GM23248 (cell line): ENCODE data around the gene DNAJA4. TPM values are rescaled to one million over a fixed set of nuclear protein-coding genes. Genes with fewer than 3 reads are reported as not detected.

Experiments used
- DNase-seq: peaks from one replicate; pipeline ENCODE4 v3.0.0-alpha.2; 2015
- H2AFZ ChIP-seq: fragments of 200-600 bp; sonication (generic); 2 replicates; pipeline ENCODE4 v1.6.1; 2016; ENCODE audit warnings: antibody characterized with exemption
- H3F3A ChIP-seq: fragments of 200-600 bp; sonication (generic); 2 replicates; pipeline ENCODE4 v1.6.1; 2016; ENCODE audit warnings: mild to moderate bottlenecking, antibody characterized with exemption, mixed run types; ENCODE audit not compliant: insufficient read depth
- H3K27ac ChIP-seq: fragments of 200-600 bp; sonication (generic); 2 replicates; pipeline ENCODE4 v1.5.1; 2016; ENCODE audit warnings: mild to moderate bottlenecking
- H3K27me3 ChIP-seq: fragments of 200-600 bp; sonication (generic); replicated peaks from 2 replicates; pipeline ENCODE4 v1.6.1; 2016; ENCODE audit warnings: mild to moderate bottlenecking; ENCODE audit not compliant: insufficient read depth
- H3K36me3 ChIP-seq: fragments of 200-600 bp; sonication (generic); 2 replicates; pipeline ENCODE4 v1.6.1; 2016; ENCODE audit warnings: low read depth, mild to moderate bottlenecking
- H3K4me1 ChIP-seq: fragments of 200-600 bp; sonication (generic); 2 replicates; pipeline ENCODE4 v1.6.1; 2016; ENCODE audit warnings: mild to moderate bottlenecking; ENCODE audit not compliant: insufficient read depth
- H3K4me2 ChIP-seq: fragments of 200-600 bp; sonication (generic); one replicate; pipeline ENCODE4 v1.6.1; 2016; ENCODE audit warnings: mild to moderate bottlenecking; ENCODE audit not compliant: unreplicated experiment
- H3K4me3 ChIP-seq: fragments of 200-600 bp; sonication (generic); 2 replicates; pipeline ENCODE4 v1.5.1; 2016; ENCODE audit warnings: mild to moderate bottlenecking
- H3K79me2 ChIP-seq: fragments of 200-600 bp; sonication (generic); 2 replicates; pipeline ENCODE4 v1.6.1; 2016; ENCODE audit warnings: mild to moderate bottlenecking; ENCODE audit not compliant: insufficient read depth
- H3K9ac ChIP-seq: fragments of 200-600 bp; sonication (generic); 2 replicates; pipeline ENCODE4 v1.6.1; 2016; ENCODE audit warnings: mild to moderate bottlenecking
- H3K9me2 ChIP-seq: fragments of 200-600 bp; sonication (generic); 2 replicates; pipeline ENCODE4 v1.6.1; 2016; ENCODE audit warnings: mixed run types, mild to moderate bottlenecking, moderate library complexity; ENCODE audit not compliant: insufficient read depth
- H3K9me3 ChIP-seq: fragments of 200-600 bp; sonication (generic); one replicate; pipeline ENCODE4 v1.6.1; 2017; ENCODE audit warnings: low read depth
- H4K20me1 ChIP-seq: fragments of 200-600 bp; sonication (generic); 2 replicates; pipeline ENCODE4 v1.6.0; 2016; ENCODE audit not compliant: insufficient read depth
- EZH2 ChIP-seq: fragments of 200-600 bp; sonication (generic); IDR thresholded peaks from 2 replicates; pipeline ENCODE4 v1.6.1; 2018; ENCODE audit warnings: antibody characterized with exemption, mild to moderate bottlenecking; ENCODE audit not compliant: insufficient read depth, poor library complexity, severe bottlenecking
- EZH2phosphoT487 ChIP-seq: fragments of 200-600 bp; sonication (generic); IDR thresholded peaks from 2 replicates; pipeline ENCODE4 v1.6.1; 2018; ENCODE audit warnings: antibody characterized with exemption, moderate library complexity, mild to moderate bottlenecking, low read depth; ENCODE audit not compliant: insufficient read depth
- WGBS, 2 experiments: methylation state at CpG; one replicate each; pipeline ENCODE4 v1.1.6; 2015 to 2017; ENCODE audit warnings: low lambda C conversion rate in 2 of 2, low coverage in 1 of 2; ENCODE audit errors: missing lambda C conversion rate in 2 of 2; 5-methylcytosine and 5-hydroxymethylcytosine counted together
- in situ Hi-C: fragments of 300-500 bp; cut with MboI; formaldehyde crosslinking; loops from 2 replicates; pipeline ENCODE4 v1.15.0; 2020
- polyA plus RNA-seq: library from polyadenylated mRNA; unstranded; fragments of >200 nt; fragmentation: Nextera tagmentation; extraction: Ambion mirVana; gene quantifications from 2 replicates; pipeline ENCODE4 v1.2.1, GENCODE V29; 2016
- total RNA-seq: library from RNA; depleted of rRNA; stranded (reverse); fragments of >200 nt; shearing (Covaris generic); gene quantifications from 2 replicates; pipeline ENCODE4 v1.2.3, GENCODE V29; 2014

The DNAJA4 gene
- total and polyA plus RNA-seq, 2 experiments from 2014 or later, result 0.43 to 1.4 TPM

DNA sequence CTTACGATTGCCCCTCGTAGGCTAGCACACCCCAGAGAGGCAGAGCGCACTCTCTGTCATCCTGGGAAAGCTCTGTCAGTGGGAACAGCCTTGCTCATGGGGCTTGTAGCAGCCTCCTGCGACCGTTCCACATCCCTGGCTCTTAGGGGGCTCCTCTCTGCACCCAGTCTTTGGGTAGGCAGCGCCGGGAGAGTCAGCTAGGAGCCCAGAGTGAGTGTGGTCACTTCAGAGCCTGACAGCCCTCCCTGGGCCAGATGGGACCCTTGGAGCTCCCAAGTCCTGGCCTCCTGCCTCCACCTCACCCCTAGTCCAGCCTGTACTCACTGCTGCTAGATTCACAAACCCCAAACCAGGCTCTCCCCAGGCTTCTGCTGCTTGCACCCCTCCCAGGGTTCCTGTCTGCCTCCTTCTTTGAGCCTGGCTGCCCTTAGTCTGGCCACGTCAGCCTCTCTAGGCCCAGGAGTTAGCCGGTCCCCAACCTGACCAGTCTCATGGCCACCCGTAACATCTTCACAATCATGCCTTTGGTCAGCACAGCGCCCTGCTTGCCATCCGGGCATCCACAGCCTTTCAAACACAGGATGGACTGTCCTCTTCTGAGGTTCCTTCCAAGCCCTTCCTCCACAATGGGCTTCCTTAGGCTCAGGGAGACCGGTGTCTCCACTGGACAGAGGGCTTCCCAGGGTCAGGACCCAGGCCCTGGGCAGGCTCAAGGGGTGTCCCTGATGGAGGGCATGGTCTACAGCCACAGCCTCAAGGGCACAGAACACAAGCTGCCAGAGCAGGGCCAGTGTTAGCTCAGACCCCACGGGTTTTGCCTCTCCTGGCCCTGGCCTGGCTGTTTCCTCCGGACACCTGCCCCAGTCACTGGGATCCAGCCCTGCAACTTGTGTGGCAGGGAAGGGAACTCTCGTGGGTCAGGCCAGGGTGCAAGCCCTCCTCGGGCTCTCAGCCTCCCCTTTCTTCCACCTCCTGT is 34.6 kb upstream of the DNAJA4 start:
- WGBS, 2 experiments, result 62 to 64% methylated on average over 17 of the region's 17 CpGs
- Histone ChIP-seq H4K20me1 (no peaks in the 10 kb centered on the region), H3K36me3 (no peaks in the 10 kb centered on the region), H3K79me2 (no peaks in the 10 kb centered on the region), H3K27me3 (peaks cover 11% of the 10 kb centered on the region; the same call in 1 of the 2 replicates), H3K9me2 (no peaks in the 10 kb centered on the region), H3K9ac (no peak overlapping the region), H2AFZ (no peak overlapping the region), H3K9me3 (no peaks in the 10 kb centered on the region), H3K4me2 (no peak overlapping the region), H3K4me1 (0 out of 2 replicates have a peak, but pooled peaks cover 4% of the 10 kb centered on the region), H3F3A (no peaks in the 10 kb centered on the region), H3K4me3 (no peak overlapping the region), H3K27ac (no peak overlapping the region)
- in situ Hi-C loops, result loop anchor here (10.0 kb wide), 1 partner anchor 265 kb away; no protein-coding TSS in a partner anchor
- DNase-seq, result no peak
- TF ChIP-seq EZH2 (no peak), EZH2phosphoT487 (no peak)

DNA sequence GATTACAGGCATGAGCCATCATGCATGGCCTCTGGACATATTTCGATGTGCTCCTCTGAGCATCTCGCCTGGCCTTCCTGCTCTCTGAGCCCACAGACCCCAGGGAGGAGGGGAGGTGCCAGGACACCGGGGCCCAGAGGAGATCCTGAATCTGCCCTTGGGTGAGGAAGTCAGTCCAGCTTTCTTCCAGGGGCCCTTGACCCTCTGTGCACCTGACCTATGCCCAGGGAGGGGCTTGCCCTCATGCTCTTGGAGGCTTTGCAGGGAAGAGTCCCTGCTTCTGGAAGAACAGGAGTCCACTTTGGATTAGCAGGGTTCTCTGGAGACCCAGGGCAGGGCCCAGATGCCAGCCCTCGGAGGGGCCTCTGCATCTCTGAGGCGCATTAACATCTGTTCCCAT is 31.4 kb upstream of the DNAJA4 start:
- no peak overlapping the region for H3K4me3 ChIP-seq
- no peak overlapping the region for H3K4me2 ChIP-seq
- DNase-seq, result no peak
- H3K79me2 ChIP-seq, result no peaks in the 10 kb centered on the region
- H3K9me2 ChIP-seq, result no peaks in the 10 kb centered on the region
- no peaks in the 10 kb centered on the region for H3K9me3 ChIP-seq
- peaks cover 23% of the 10 kb centered on the region for H3K27me3 ChIP-seq
- no peaks in the 10 kb centered on the region for H3K36me3 ChIP-seq
- in situ Hi-C loops, result loop anchor here (10.0 kb wide), 1 partner anchor 268 kb away; no protein-coding TSS in a partner anchor
- no peak overlapping the region for H2AFZ ChIP-seq
- no peak overlapping the region for H3K27ac ChIP-seq
- no peaks in the 10 kb centered on the region for H4K20me1 ChIP-seq
- 68 to 69% methylated on average over 5 of the region's 5 CpGs for WGBS, 2 experiments
- no peaks in the 10 kb centered on the region for H3K4me1 ChIP-seq
- no peaks in the 10 kb centered on the region for H3F3A ChIP-seq
- no peak for TF ChIP-seq EZH2
- TF ChIP-seq EZH2phosphoT487, result no peak
- no peak overlapping the region for H3K9ac ChIP-seq

GRCh38 chr15:78233496-78233895 is 30.9 kb upstream of the DNAJA4 start:
- H3K4me1 ChIP-seq, result no peaks in the 10 kb centered on the region
- no peak overlapping the region for H3K9ac ChIP-seq
- H3K79me2 ChIP-seq, result no peaks in the 10 kb centered on the region
- no peaks in the 10 kb centered on the region for H4K20me1 ChIP-seq
- no peak for TF ChIP-seq EZH2phosphoT487
- TF ChIP-seq EZH2, result no peak
- no peaks in the 10 kb centered on the region for H3K9me3 ChIP-seq
- H2AFZ ChIP-seq, result no peak overlapping the region
- no peak for DNase-seq
- no peak overlapping the region for H3K4me3 ChIP-seq
- no peaks in the 10 kb centered on the region for H3F3A ChIP-seq
- H3K27me3 ChIP-seq, result peaks cover 28% of the 10 kb centered on the region
- no peaks in the 10 kb centered on the region for H3K9me2 ChIP-seq
- H3K36me3 ChIP-seq, result no peaks in the 10 kb centered on the region
- in situ Hi-C loops, result loop anchor here (10.0 kb wide), 1 partner anchor 269 kb away; no protein-coding TSS in a partner anchor
- WGBS, 2 experiments, result 69 to 71% methylated on average over 11 of the region's 11 CpGs
- H3K4me2 ChIP-seq, result no peak overlapping the region
- no peak overlapping the region for H3K27ac ChIP-seq

DNA sequence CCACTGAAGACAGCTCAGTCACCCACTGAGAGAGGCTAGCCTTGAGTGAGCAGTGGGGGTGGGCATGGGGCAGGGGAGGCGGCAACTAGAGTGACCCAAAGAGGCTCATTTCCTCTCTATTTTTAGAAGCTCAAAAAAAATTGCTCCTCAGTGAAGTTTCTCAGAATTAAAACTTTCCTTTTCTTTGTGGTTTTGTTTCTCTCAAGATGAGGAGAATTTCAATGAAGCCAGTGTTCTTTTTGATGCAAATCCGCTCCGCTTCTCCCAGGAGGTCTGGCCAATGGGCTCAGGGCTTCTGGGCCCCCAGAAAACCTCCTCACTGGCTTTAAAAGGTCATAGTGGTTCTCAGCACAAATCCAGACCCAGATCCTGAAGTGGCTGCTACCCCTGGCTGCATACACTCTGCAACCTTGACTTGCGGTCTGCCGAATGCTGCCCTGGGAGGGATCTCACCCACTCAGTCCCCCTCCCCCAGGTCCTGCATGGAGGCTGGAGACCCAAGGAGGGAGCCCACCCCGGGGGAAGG is 29.8 kb upstream of the DNAJA4 start, which contains the start of gene ACSBG1:
Gene ACSBG1 (minus strand): TSS at position 51 of the 526 bp plus-strand sequence. CDS start 64 bp downstream, outside the sequence.
- H3K36me3 ChIP-seq, result no peaks in the 10 kb centered on the region
- H3K27me3 ChIP-seq, result peaks cover 30% of the 10 kb centered on the region
- no peak for TF ChIP-seq EZH2
- no peak for TF ChIP-seq EZH2phosphoT487
- no peaks in the 10 kb centered on the region for H3K9me3 ChIP-seq
- H4K20me1 ChIP-seq, result no peaks in the 10 kb centered on the region
- no peak within 1 kb of the TSS for H3K27ac ChIP-seq
- no peak within 1 kb of the TSS for H3K9ac ChIP-seq
- no peaks in the 10 kb centered on the region for H3K4me1 ChIP-seq
- no peak within 1 kb of the TSS for H3K4me3 ChIP-seq
- H3K9me2 ChIP-seq, result no peaks in the 10 kb centered on the region
- H3K79me2 ChIP-seq, result no peaks in the 10 kb centered on the region
- H2AFZ ChIP-seq, result no peak within 1 kb of the TSS
- WGBS, 2 experiments, result 72 to 75% methylated on average over 6 of the region's 6 CpGs
- no peak within 1 kb of the TSS for H3K4me2 ChIP-seq
- DNase-seq, result no peak
- H3F3A ChIP-seq, result no peaks in the 10 kb centered on the region
- in situ Hi-C loops, result loop anchor here (10.0 kb wide), 1 partner anchor 270 kb away; no protein-coding TSS in a partner anchor
